Adipocyte (in vitro differentiated cells): ENCODE results near the gene PPP1R10.

ENCODE experiments used
- DNase-seq: peaks from one replicate; pipeline ENCODE4 v3.0.0-alpha.2; 2015; ENCODE audit warnings: low read depth
- H3K27me3 ChIP-seq: replicated peaks from 2 replicates; pipeline ENCODE4 v1.7.0; 2013; ENCODE audit warnings: mild to moderate bottlenecking, low read length, moderate library complexity; ENCODE audit not compliant: control insufficient read depth, insufficient read depth
- H3K36me3 ChIP-seq: 2 replicates; pipeline ENCODE4 v1.7.0; 2013; ENCODE audit warnings: low read length, mild to moderate bottlenecking, moderate library complexity; ENCODE audit not compliant: control insufficient read depth, insufficient read depth, severe bottlenecking
- H3K4me1 ChIP-seq: 2 replicates; pipeline ENCODE4 v1.7.0; 2013; ENCODE audit warnings: mild to moderate bottlenecking, low read length, moderate library complexity; ENCODE audit not compliant: control insufficient read depth, insufficient read depth
- H3K4me3 ChIP-seq: 2 replicates; pipeline ENCODE4 v1.7.0; 2013; ENCODE audit warnings: mild to moderate bottlenecking, low read length, moderate library complexity
- H3K9ac ChIP-seq: 2 replicates; pipeline ENCODE4 v1.7.0; 2013; ENCODE audit warnings: mild to moderate bottlenecking, low read length, moderate library complexity
- H3K9me3 ChIP-seq: 2 replicates; pipeline ENCODE4 v1.7.0; 2013; ENCODE audit warnings: mild to moderate bottlenecking, low read length, moderate library complexity; ENCODE audit not compliant: control insufficient read depth

PPP1R10 gene

GRCh38 chr6:30646450-30647241, 29.6 kb upstream of the PPP1R10 start, which contains the start of gene C6orf136:
TSS of gene C6orf136 (plus strand) at chr6:30647133. CDS start at chr6:30647232, 99 bp downstream.
- Histone ChIP-seq H3K9ac (peak within 1 kb of the TSS; percentile 93), H3K27me3 (no peaks in the 10 kb centered on the region), H3K9me3 (no peaks in the 10 kb centered on the region), H3K36me3 (peaks cover 24% of the 10 kb centered on the region), H3K4me1 (peaks cover 7% of the 10 kb centered on the region), H3K4me3 (peak within 1 kb of the TSS; percentile 90)
- DNase-seq = peak; percentile 97

- Histone ChIP-seq H3K36me3 (peaks cover 23% of the 10 kb centered on the region), H3K9ac (peak overlapping the region; percentile 62), H3K4me1 (peaks cover 7% of the 10 kb centered on the region), H3K9me3 (no peaks in the 10 kb centered on the region), H3K27me3 (no peaks in the 10 kb centered on the region), H3K4me3 (no peak overlapping the region)
- DNase-seq = no peak
Observed at GRCh38 chr6:30645989-30646388, 28.9 kb upstream of the PPP1R10 start.

- H3K4me1 ChIP-seq = peaks cover 7% of the 10 kb centered on the region
- peaks cover 30% of the 10 kb centered on the region for H3K36me3 ChIP-seq
- no peak for DNase-seq
- H3K27me3 ChIP-seq = no peaks in the 10 kb centered on the region
- H3K9me3 ChIP-seq = no peaks in the 10 kb centered on the region
- no peak overlapping the region for H3K4me3 ChIP-seq
- H3K9ac ChIP-seq = no peak overlapping the region
Observed at GRCh38 chr6:30644769-30645168, 27.7 kb upstream of the PPP1R10 start.

GRCh38 chr6:30643656-30644055, 26.6 kb upstream of the PPP1R10 start:
- Histone ChIP-seq H3K36me3 (peaks cover 31% of the 10 kb centered on the region), H3K9ac (no peak overlapping the region), H3K27me3 (no peaks in the 10 kb centered on the region), H3K4me3 (no peak overlapping the region), H3K9me3 (no peaks in the 10 kb centered on the region), H3K4me1 (peaks cover 7% of the 10 kb centered on the region)
- DNase-seq = no peak

- no peaks in the 10 kb centered on the region for H3K4me1 ChIP-seq
- no peaks in the 10 kb centered on the region for H3K9me3 ChIP-seq
- H3K9ac ChIP-seq = no peak overlapping the region
- no peaks in the 10 kb centered on the region for H3K27me3 ChIP-seq
- H3K36me3 ChIP-seq = peaks cover 31% of the 10 kb centered on the region
- no peak overlapping the region for H3K4me3 ChIP-seq
- DNase-seq = no peak
Observed at GRCh38 chr6:30641048-30641447, 24.0 kb upstream of the PPP1R10 start.

GRCh38 chr6:30640481-30640880, 23.4 kb upstream of the PPP1R10 start:
- Histone ChIP-seq H3K9me3 (no peaks in the 10 kb centered on the region), H3K9ac (no peak overlapping the region), H3K4me1 (no peaks in the 10 kb centered on the region), H3K27me3 (no peaks in the 10 kb centered on the region), H3K36me3 (peaks cover 31% of the 10 kb centered on the region), H3K4me3 (no peak overlapping the region)
- DNase-seq = no peak

- no peaks in the 10 kb centered on the region for H3K27me3 ChIP-seq
- H3K36me3 ChIP-seq = peaks cover 16% of the 10 kb centered on the region
- no peak for DNase-seq
- no peak overlapping the region for H3K9ac ChIP-seq
- H3K4me1 ChIP-seq = no peaks in the 10 kb centered on the region
- H3K9me3 ChIP-seq = no peaks in the 10 kb centered on the region
- H3K4me3 ChIP-seq = no peak overlapping the region
Observed at GRCh38 chr6:30635834-30636233, 18.8 kb upstream of the PPP1R10 start.

GRCh38 chr6:30626484-30627366, 9.7 kb upstream of the PPP1R10 start, which contains the start of gene ATAT1:
TSS of gene ATAT1 (plus strand) at chr6:30626874.
- H3K36me3 ChIP-seq = peaks cover 44% of the 10 kb centered on the region
- H3K9me3 ChIP-seq = no peaks in the 10 kb centered on the region
- H3K9ac ChIP-seq = peak within 1 kb of the TSS; percentile 90

GRCh38 chr6:30625511-30625910, 8.5 kb upstream of the PPP1R10 start:
- Histone ChIP-seq H3K27me3 (no peaks in the 10 kb centered on the region), H3K36me3 (peaks cover 53% of the 10 kb centered on the region), H3K4me1 (peaks cover 10% of the 10 kb centered on the region), H3K4me3 (no peak overlapping the region), H3K9ac (no peak overlapping the region), H3K9me3 (no peaks in the 10 kb centered on the region)
- no peak for DNase-seq

More at GRCh38 chr6:30626484-30627366, 9.7 kb upstream of the PPP1R10 start, which contains the start of gene ATAT1:
- H3K27me3 ChIP-seq = no peaks in the 10 kb centered on the region
- H3K4me3 ChIP-seq = peak within 1 kb of the TSS; percentile 86
- DNase-seq = peak; percentile 93
- peaks cover 10% of the 10 kb centered on the region for H3K4me1 ChIP-seq

- H3K9me3 ChIP-seq = no peaks in the 10 kb centered on the region
- peak overlapping the region; percentile 41 for H3K9ac ChIP-seq
- peaks cover 10% of the 10 kb centered on the region for H3K4me1 ChIP-seq
- H3K27me3 ChIP-seq = no peaks in the 10 kb centered on the region
- no peak for DNase-seq
- peaks cover 56% of the 10 kb centered on the region for H3K36me3 ChIP-seq
- no peak overlapping the region for H3K4me3 ChIP-seq
Observed at GRCh38 chr6:30619561-30619960, 2.5 kb upstream of the PPP1R10 start.

GRCh38 chr6:30618270-30618797, 1.3 kb upstream of the PPP1R10 start:
- no peaks in the 10 kb centered on the region for H3K27me3 ChIP-seq
- peaks cover 48% of the 10 kb centered on the region for H3K36me3 ChIP-seq
- no peaks in the 10 kb centered on the region for H3K9me3 ChIP-seq
- H3K4me3 ChIP-seq = peak overlapping the region; percentile 95
- peak overlapping the region; percentile 98 for H3K9ac ChIP-seq
- peaks cover 22% of the 10 kb centered on the region for H3K4me1 ChIP-seq
- no peak for DNase-seq
